GM19023 (cell line): ENCODE data around the gene ANKRD29.

Experiments
- ATAC-seq: cut with Tn5 transposase; IDR thresholded peaks from one replicate; pipeline ENCODE4 v1.9.1; 2021; ENCODE audit warnings: mild to moderate bottlenecking, moderate library complexity; ENCODE audit not compliant: unreplicated experiment

ANKRD29 gene

GRCh38 chr18:23662309-23663263, at the start of gene ANKRD29:
TSS of gene ANKRD29 (minus strand) at chr18:23662911. CDS start at chr18:23662730, 181 bp downstream.
- ATAC-seq, result no peak

GRCh38 chr18:23712445-23712844, 49.7 kb upstream of the ANKRD29 start:
- no peak for ATAC-seq

- no peak for ATAC-seq
Observed at GRCh38 chr18:23711426-23711825, 48.7 kb upstream of the ANKRD29 start.

- no peak for ATAC-seq
Observed at GRCh38 chr18:23710946-23711345, 48.2 kb upstream of the ANKRD29 start.

GRCh38 chr18:23710068-23710527, 47.4 kb upstream of the ANKRD29 start:
- no peak for ATAC-seq

GRCh38 chr18:23706971-23707640, 44.4 kb upstream of the ANKRD29 start:
- ATAC-seq, result no peak

- ATAC-seq, result no peak
Observed at GRCh38 chr18:23704806-23705205, 42.1 kb upstream of the ANKRD29 start.

- no peak for ATAC-seq
Observed at GRCh38 chr18:23703987-23704384, 41.3 kb upstream of the ANKRD29 start.

GRCh38 chr18:23703057-23703986, 40.6 kb upstream of the ANKRD29 start:
- no peak for ATAC-seq

- no peak for ATAC-seq
Observed at GRCh38 chr18:23702606-23703005, 39.9 kb upstream of the ANKRD29 start.

GRCh38 chr18:23701544-23702064, 38.9 kb upstream of the ANKRD29 start:
- no peak for ATAC-seq

GRCh38 chr18:23701017-23701416, 38.3 kb upstream of the ANKRD29 start:
- no peak for ATAC-seq

GRCh38 chr18:23694637-23695430, 32.1 kb upstream of the ANKRD29 start:
- no peak for ATAC-seq

GRCh38 chr18:23693846-23694245, 31.1 kb upstream of the ANKRD29 start:
- ATAC-seq, result no peak

GRCh38 chr18:23690505-23691068, 27.9 kb upstream of the ANKRD29 start:
- ATAC-seq, result no peak

GRCh38 chr18:23689616-23690504, 27.1 kb upstream of the ANKRD29 start:
- no peak for ATAC-seq

- ATAC-seq, result no peak
Observed at GRCh38 chr18:23689031-23689615, 26.4 kb upstream of the ANKRD29 start, which contains the start of gene LAMA3. TSS of gene LAMA3 (plus strand) at chr18:23689453. CDS start at chr18:23689684, 231 bp downstream.

- no peak for ATAC-seq
Observed at GRCh38 chr18:23688528-23688927, 25.8 kb upstream of the ANKRD29 start.
